HEK293T (cell line): ENCODE measurements around the gene PPP1R10.

Source experiments
- CTBP1 ChIP-seq: fragments of 450-650 bp; IDR thresholded peaks from 2 replicates; pipeline ENCODE4 v1.6.1; 2016; ENCODE audit warnings: borderline replicate concordance
- NFRKB ChIP-seq: fragments of 450-650 bp; IDR thresholded peaks from 2 replicates; pipeline ENCODE4 v1.6.1; 2016; ENCODE audit warnings: mild to moderate bottlenecking, moderate library complexity

DNA sequence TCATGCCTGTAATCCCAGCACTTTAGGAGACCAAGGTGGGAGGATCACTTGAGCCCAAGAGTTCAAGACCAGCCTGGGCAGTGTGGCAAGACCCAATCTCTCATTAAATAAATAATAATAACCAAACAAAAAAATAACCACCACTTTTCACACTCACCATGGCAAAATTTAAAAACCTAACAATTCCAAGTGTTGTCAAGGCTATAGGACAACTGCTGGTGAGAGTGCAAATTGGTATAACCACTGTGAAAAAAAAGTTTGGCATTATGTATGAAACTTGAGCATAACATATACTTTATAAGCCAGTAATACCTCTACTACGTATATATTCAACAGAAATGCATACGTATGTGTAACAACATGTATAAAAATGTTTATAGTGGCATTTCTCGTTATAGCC is 56.1 kb downstream of the PPP1R10 start:
- TF ChIP-seq CTBP1 (no peak), NFRKB (no peak)
